ENCODE results near the gene ACSS1. TPM values are rescaled to one million over a fixed set of nuclear protein-coding genes. Genes with fewer than 3 reads are reported as not detected.

ACSS1 gene
- total RNA-seq, 1 experiment from 2014 or later: 3.6 TPM

- no peaks in the 10 kb centered on the region for H3K27me3 Mint-ChIP-seq (ENCODE audit: unreplicated experiment)
- no TSS peak for BruUV-seq (replicated peaks)
- intact Hi-C loops (cut with micrococcal nuclease; ENCODE audit: unreplicated experiment): no loop called here
- H3K36me3 Mint-ChIP-seq (ENCODE audit: insufficient read depth, unreplicated experiment): no peaks in the 10 kb centered on the region
- CTCF ChIA-PET: no interaction called here
- no peak overlapping the region for H3K4me3 Mint-ChIP-seq (ENCODE audit: low read depth, unreplicated experiment)
- H3K27ac Mint-ChIP-seq (ENCODE audit: unreplicated experiment): no peak overlapping the region
- no peak for TF ChIP-seq CTCF (IDR thresholded peaks at IDR 0.05; ENCODE audit: unreplicated experiment)
- no peaks in the 10 kb centered on the region for H3K4me1 Mint-ChIP-seq (ENCODE audit: low read depth, unreplicated experiment)
- no peaks in the 10 kb centered on the region for H3K9me3 Mint-ChIP-seq (ENCODE audit: low read depth, unreplicated experiment)
- no peak for DNase-seq
These were observed 34.6 kb downstream of the ACSS1 start for GRCh38 chr20:25023356-25023755.

- BruUV-seq (replicated peaks): no TSS peak
- H3K27me3 Mint-ChIP-seq (ENCODE audit: unreplicated experiment): no peaks in the 10 kb centered on the region
- CTCF ChIA-PET: no interaction called here
- intact Hi-C loops (cut with micrococcal nuclease; ENCODE audit: unreplicated experiment): no loop called here
- TF ChIP-seq CTCF (IDR thresholded peaks at IDR 0.05; ENCODE audit: unreplicated experiment): no peak
- no peaks in the 10 kb centered on the region for H3K36me3 Mint-ChIP-seq (ENCODE audit: insufficient read depth, unreplicated experiment)
- DNase-seq: peak; percentile 63
- H3K4me3 Mint-ChIP-seq (ENCODE audit: low read depth, unreplicated experiment): no peak overlapping the region
- no peaks in the 10 kb centered on the region for H3K9me3 Mint-ChIP-seq (ENCODE audit: low read depth, unreplicated experiment)
- no peak overlapping the region for H3K27ac Mint-ChIP-seq (ENCODE audit: unreplicated experiment)
- H3K4me1 Mint-ChIP-seq (ENCODE audit: low read depth, unreplicated experiment): no peaks in the 10 kb centered on the region
These were observed 35.3 kb downstream of the ACSS1 start for GRCh38 chr20:25022680-25023079.

DNA sequence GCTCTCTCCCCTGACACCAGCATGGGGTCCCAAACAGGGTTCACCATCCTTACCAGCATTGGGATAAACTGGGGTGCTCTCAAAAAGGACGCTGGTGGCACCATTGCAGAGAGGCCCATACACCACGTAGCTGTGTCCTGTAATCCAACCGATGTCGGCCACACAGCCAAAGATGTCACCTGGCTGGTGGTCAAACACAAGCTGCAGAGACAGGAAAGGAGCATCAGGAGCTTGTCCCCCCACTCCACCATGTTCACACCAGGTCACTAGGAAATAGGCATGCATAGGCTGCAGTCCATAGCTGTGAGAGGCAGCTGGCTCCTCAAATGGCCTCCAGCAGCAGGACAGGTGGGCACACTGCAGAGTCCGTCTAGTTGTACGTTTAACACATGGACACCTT is 36.6 kb downstream of the ACSS1 start:
- no peaks in the 10 kb centered on the region for H3K36me3 Mint-ChIP-seq (ENCODE audit: insufficient read depth, unreplicated experiment)
- H3K9me3 Mint-ChIP-seq (ENCODE audit: low read depth, unreplicated experiment): no peaks in the 10 kb centered on the region
- no peak overlapping the region for H3K27ac Mint-ChIP-seq (ENCODE audit: unreplicated experiment)
- CTCF ChIA-PET: no interaction called here
- H3K27me3 Mint-ChIP-seq (ENCODE audit: unreplicated experiment): no peaks in the 10 kb centered on the region
- H3K4me1 Mint-ChIP-seq (ENCODE audit: low read depth, unreplicated experiment): no peaks in the 10 kb centered on the region
- H3K4me3 Mint-ChIP-seq (ENCODE audit: low read depth, unreplicated experiment): no peak overlapping the region
- intact Hi-C loops (cut with micrococcal nuclease; ENCODE audit: unreplicated experiment): no loop called here
- BruUV-seq (replicated peaks): no TSS peak
- TF ChIP-seq CTCF (IDR thresholded peaks at IDR 0.05; ENCODE audit: unreplicated experiment): no peak
- no peak for DNase-seq

DNA sequence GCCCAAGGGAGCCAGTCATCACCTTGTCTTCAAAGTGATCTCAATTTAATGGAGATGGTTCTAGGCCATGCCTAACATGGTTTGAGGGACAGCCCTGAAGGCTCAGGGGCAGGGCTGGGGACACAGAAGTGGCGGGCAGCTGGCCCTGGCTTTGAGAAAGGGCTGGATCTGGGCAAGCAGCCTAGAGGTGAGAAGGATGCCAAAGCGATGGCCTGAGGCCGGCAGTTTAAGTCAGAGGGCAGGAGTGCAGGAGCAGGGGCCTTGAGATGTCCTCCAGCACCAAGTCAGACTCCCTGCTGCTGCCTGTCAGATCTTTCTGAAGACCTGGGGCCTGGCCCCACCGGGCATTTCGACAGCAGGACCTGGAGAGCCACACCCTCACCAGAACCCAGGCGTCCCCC is 37.0 kb downstream of the ACSS1 start:
- no peak overlapping the region for H3K27ac Mint-ChIP-seq (ENCODE audit: unreplicated experiment)
- BruUV-seq (replicated peaks): no TSS peak

More for the DNA sequence above, 37.0 kb downstream of the ACSS1 start:
- Mint-ChIP-seq H3K36me3 (ENCODE audit: insufficient read depth, unreplicated experiment) (no peaks in the 10 kb centered on the region), H3K27me3 (ENCODE audit: unreplicated experiment) (no peaks in the 10 kb centered on the region), H3K4me3 (ENCODE audit: low read depth, unreplicated experiment) (no peak overlapping the region), H3K4me1 (ENCODE audit: low read depth, unreplicated experiment) (no peaks in the 10 kb centered on the region), H3K9me3 (ENCODE audit: low read depth, unreplicated experiment) (no peaks in the 10 kb centered on the region)
- CTCF ChIA-PET: no interaction called here
- intact Hi-C loops (cut with micrococcal nuclease; ENCODE audit: unreplicated experiment): no loop called here
- no peak for TF ChIP-seq CTCF (IDR thresholded peaks at IDR 0.05; ENCODE audit: unreplicated experiment)
- DNase-seq: no peak
